Epidermal melanocyte (primary cell): ENCODE results near the gene TAS2R41.
"Not testable (repeated sequence)": the region's sequence is repeated elsewhere in the genome, so short reads cannot be mapped to it uniquely, and the experiment has no call there.

Source experiments
- DNase-seq: peaks from one replicate; pipeline ENCODE4 v3.0.0; 2011; ENCODE audit warnings: low spot score; ENCODE audit not compliant: insufficient read length

Gene TAS2R41

DNA sequence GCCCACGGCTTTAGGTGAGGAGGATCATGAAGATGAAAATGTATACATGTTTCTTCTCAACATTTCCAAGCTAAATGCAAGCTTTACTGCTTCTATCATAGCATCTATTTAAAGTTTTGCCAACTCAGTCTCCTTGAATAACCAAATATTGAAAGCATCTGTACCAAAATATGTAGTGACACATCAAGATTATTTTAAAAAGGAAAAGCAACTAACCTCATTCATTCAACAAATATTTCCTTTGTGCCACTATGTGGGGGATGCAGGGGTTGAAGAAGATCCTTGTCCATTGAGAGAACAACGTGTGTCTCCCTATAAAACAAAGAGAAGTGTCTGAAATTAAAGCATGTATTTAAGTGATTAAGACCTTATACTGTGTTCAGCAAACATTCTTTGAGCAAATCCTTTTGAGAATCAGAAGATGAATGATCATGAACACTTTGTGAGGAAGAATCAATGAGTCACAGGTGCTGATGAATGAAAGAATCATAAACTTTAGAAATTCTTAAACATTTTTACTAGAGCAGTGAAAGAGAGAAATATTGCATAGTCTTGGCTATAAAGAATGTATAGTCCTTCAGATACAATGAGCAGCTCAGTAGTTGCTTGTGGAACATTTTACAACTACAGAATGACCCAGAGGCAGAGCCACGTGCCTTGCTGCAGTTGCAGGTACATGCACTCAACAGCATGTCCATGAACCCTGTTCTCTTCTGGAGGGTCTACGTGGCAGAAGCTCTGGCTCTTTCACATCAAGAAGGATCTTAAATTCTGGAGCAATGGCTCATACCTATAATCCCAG, 20.5 kb upstream of the TAS2R41 start:
- no peak for DNase-seq

DNA sequence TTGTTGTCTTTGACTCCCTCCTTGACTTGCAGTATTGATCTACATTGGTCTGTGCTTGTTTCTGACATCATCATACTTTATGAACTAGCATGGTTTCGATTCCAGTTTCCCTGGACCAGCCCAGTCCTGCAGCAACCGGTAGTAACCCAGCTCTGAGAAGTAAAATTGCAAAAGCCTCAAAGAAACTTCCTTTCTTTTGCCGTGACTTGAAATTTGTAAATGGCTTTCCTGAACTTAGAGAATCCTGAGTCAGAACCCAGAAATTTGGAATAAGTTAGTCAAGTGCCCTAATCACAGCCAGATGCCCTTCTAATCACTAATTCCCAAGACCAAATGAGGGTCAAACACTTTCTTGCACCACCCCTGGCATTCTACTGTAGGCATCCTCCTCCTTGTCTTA, 19.4 kb upstream of the TAS2R41 start:
- DNase-seq, result no peak

DNA sequence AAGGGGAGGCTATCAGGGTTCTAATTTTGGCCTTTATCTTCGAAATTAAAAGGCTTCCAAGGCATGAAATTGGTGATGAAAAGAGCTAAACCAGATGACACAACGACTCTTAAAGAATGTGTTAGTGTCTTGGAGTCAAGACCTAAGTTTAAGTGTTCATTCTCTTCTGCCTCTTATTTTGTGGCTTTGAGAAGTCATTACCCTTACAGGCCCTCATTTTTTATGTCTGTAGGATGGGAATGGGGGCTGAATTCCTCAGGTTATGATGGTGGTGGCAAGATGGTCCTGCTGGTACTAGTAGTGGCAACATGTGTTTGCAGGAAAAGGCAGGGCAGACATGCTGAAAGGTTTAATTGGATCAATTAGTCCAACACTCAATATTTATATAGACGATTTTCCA, 19.0 kb upstream of the TAS2R41 start:
- DNase-seq, result no peak

DNA sequence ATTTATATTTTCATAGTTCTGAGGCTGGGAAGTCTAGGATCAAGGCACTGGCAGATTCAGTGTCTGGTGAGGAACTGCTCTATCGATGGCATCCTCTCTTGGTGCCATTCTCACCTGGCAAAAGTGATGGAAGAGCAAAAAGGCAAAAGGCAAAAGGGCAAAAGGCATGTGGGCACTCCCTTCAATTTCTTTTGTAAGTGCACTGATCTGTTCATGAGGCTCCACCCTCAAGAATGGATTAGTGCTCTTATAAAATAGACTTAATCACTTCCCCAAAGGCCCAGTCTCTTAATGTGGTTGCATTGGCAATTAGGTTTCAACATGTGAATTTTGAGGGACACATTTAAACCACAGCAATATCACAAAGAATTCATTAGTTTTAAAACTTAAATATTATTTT, 18.3 kb upstream of the TAS2R41 start:
- no peak for DNase-seq

DNA sequence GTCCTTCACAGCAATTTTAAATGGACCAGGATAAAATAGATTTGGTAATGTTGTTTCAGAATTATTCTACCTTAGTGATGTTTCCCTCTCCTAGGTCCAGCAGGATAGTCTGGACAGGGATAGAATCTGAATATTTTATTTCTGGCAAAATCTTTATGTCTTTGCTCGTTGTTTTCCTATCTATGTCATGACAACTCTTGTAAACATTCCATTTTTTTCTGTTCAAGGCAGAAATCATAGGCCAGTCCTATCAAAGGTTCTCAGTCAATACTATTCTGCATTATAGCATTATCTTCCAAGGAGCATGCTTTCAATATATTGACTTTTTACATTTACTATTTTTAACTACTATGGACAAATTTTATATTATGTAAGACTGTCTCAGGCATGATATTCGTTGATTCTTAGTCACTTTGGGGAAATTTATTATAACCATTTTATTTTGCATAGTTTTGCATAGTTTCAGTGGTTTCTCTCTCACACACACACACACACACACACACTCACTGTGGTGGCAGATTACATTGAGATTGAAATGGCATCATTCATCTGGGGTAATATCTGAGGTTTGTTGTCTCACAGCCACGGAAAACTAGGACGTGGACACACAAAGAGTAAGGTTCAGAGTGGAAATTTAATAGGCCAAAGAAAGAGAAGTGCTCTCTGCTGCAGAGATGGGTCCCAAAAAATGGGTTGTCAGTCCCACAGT, 17.2 kb upstream of the TAS2R41 start:
- no peak for DNase-seq

DNA sequence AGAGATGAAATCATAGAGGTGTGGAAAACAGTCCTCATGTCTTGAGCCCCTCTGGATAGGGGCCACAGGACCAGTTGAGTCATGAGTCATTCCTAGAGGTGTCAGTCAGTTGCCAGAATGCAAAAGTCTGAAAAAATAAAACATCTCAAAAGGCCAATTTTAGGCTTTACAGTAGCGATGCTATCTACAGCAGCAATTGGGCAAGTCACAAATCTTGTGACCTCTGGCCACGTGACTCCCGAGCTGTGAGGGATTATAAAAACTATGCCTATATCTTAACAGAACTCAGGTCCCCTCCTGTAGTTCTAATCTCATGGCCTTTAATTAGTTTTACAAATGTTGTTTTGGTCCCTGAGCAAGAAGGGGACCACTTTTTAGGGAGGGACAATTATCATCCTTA, 15.6 kb upstream of the TAS2R41 start:
- DNase-seq, result no peak

DNA sequence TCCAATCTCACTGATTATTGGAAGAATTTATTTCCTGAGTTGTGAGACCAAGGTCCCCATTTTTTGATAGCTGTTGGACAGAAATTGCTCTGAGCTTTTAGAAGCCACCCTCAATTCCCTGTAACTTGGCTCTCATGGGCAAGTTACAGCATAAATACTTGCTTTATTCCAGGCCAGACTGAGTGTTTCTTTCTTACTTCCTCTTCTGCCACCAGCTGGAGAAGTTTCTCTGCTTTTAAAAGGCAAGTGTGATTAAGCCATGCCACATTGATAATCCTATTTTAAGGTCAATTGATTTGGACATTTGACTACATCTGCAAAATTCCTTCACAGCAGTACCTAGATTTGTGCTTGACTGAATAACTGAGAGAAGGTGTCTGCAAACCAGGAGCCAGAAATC, 14.1 kb upstream of the TAS2R41 start:
- DNase-seq, result no peak

DNA sequence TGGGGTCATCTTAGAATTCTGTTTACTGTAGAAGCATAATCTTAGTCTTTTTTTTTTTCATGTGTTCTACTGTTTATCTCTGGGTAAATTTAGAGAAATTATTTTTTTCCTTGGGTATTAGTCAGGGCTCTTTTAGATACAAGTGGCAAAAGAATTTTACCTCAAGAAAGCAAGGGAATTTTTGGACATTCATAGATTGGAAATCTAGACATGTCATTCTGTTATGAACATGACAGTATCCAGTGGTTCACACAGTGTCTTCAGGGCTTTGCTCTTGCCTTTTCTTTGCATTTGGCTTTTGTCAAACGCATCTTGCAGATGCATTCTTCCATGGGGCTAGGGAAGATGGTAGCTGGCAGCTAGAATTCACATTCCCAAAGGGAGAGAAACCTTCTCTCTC, 13.7 kb upstream of the TAS2R41 start:
- DNase-seq, result no peak

DNA sequence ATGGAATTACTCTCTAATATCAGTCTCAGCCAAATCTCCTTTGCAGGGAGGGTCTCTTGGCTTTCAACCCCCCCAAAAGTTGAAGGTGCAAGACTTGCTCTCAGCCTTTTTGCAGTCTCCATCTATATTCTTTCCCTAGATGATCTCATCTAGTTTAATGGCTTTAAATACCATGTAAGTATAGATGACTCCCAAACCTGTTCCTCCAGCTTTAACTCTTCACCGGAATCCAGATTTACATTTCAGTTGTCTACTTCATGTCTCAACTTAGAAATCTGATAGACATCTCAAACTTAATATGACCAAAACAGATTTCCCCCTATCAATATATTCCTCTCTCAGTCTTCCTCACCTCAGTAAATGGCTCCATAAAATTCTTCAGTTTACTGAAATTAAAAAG, 9.9 kb upstream of the TAS2R41 start:
- no peak for DNase-seq

DNA sequence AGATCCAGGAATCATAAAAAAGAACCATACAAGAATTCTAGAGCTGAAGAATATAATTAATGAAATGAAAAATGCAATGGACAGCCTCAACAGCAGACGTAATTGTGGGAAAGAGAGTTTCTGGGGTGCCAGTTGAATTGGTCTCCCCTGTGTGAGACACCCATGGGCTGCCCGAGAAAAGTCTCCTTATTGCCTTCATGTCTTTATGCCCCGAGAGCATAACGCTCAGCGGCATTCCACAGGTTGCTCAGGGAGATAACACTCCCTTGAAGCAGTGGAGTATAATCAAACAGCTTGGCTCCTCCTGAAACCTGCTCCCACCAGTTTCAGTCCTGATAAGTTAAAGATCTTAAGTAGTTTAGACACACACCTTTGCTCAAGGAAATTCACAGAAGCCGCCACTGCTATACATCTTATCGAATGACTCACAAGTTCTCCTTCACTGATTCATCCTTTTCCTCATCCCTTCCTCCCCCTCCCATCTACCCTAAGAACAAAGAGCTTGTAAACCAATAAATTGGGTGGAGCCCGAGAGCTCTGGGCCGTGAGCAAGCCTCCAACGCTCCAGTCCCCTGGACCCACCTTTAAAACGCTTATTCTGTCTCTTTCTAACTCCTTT, 5.5 kb upstream of the TAS2R41 start:
- not testable (repeated sequence) for DNase-seq

DNA sequence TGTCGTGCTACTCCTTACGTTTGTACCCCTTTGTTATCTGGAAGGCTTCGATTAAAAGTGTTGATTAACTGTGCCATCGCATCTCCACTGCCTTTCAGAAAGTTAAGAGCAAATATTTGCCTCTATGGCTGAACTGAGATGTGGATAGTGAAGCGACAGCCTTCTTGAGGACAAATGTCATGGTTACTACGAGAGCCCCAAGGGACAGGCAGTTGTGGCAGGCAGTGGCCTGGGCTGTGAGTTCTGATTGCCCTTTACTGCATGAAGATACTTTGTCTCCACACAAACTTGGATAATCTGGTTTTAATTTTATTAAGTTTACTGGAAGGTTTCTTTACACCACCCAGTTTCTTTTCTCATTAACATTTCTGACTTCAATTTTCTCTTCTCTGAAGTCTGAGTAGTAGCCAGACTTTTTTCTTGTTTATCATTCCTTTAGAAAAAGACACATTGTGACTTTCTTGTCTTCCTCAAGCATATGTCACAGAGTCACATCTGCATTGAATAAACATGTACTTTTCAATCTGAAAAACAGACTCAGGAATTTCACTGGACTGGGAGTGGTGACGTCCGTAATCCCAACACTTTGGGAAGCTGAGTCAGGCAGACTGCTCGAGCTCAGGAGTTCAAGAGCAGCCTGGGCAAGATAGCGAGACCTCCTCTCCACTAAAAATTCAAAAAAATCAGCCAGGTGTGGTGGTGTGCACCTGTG, 1.5 kb downstream of the TAS2R41 start:
- DNase-seq, result no peak

DNA sequence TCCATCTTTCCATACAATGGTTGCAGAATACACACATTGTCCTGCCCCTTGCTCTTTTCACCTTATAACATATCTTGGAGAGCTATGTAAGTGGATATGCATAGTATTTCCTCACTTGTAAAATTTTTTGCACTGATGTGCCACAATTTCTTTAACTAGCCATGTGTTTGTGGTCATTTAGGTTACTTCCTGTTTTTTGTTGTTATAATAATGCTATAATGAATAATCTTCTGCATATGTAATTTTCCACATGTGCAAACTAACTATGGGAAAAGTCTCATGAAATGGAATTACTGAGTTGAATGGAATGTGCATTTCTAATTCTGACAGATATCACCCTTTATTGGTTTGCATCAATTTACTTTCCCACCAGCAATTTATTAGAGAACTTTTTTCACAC, 2.8 kb downstream of the TAS2R41 start:
- no peak for DNase-seq

DNA sequence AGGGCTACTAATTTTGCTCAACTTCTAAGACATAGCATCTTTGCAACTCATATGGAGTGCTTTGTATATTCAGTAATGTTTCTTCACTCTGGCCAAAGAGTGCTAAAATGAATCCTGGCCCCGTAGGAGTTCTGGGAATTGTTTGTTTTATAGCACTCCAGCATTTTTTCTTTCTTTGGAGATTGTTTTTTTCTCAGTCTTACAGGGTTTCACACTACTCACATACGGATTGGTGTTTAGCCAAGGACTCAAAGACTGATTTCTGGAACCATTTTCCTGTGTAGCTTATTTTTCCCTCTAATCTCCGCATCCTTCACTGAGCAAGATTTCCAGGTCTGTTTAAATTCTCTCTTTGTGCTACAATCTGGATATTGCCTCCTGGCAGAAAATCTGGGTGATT, 6.4 kb downstream of the TAS2R41 start:
- no peak for DNase-seq

DNA sequence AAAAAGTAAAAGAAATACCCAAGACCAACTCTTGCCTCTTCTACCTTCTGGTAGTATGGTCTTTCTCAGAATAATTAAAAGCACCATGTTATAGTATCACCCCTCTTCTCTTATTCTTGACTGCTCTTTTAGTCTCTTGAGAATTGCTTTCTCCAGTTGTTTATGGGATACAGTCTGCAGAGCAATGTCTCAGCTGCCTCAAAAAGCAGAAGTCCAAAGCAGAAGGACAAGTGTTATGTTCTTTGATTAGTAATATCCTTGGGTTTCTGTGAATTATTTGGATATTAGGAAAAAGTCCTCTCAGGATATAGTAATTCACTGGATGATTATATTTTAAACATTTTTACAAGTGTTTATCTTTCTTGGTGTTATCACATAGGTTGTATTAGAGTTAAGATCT, 7.4 kb downstream of the TAS2R41 start:
- no peak for DNase-seq

DNA sequence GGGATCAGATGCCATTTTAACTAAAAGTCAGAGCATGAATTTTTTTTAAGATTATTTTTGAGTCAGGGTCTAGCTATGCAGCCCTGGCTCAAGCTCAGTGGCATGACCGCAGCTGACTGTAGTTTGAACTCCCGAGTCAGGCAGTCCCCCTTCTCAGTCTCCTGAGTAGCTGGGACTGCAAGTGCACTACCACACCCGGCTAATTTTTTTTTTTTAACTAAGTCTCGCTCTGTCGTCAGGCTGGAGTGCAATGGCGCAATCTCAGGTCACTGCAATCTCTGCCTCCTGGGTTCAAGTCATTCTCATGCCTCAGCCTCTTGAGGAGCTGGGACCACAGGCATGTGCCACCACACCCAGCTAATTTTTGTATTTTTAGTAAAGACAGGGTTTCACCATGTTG, 7.8 kb downstream of the TAS2R41 start:
- no peak for DNase-seq

DNA sequence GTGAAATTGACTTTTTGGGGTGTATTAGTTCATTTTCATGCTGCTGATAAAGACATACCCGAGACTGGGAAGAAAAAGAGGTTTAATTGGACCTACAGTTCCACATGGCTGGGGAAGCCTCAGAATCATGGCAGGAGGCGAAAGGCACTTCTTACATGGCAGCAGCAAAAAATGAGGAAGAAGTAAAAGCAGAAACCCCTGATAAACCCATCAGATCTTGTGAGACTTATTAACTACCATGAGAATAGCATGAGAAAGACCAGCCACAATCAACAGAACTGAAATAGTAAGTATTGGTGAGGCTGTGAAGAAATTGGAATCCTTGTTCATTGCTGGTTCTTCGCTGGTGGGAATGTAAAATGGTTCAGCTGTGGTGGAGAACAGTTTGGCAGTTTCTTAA, 8.6 kb downstream of the TAS2R41 start:
- not testable (repeated sequence) for DNase-seq

DNA sequence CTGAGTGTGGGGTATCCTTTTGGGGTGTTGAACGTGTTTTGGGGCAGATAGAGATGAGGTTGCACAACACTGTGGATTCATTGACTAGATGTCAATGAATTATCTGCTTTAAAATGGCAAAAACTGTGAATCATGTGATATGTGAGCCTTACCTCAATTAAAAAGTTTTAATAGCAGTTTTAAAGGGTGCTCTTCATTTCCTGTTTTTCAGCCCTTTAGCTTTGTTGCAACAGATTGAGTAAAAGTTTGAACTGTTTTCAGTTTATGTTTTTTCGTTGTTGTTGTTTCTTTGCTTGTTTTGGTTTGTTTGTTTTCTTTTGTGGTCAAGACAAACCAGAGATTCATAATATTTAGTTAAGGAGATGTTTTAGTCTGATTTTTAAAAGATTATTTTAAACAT, 9.4 kb downstream of the TAS2R41 start:
- no peak for DNase-seq

DNA sequence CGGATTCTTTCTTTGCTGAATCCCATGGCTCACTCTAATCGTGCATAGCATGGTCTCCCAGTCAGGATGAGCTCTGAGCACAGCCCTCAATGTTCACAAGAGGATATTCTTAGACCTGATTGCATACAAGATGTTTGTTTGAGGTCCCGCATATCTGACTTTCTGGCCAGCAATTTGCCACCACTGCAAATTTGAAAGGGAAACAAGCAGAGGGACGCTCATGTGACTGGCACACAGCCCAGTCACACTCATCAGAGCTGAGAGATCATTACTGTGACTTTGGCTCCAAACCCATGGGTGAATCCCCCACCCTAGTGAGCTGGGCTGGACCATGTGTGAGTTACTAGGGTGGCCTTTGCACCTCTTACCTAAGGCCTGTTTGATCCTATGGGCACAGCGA, 9.9 kb downstream of the TAS2R41 start:
- DNase-seq, result no peak

DNA sequence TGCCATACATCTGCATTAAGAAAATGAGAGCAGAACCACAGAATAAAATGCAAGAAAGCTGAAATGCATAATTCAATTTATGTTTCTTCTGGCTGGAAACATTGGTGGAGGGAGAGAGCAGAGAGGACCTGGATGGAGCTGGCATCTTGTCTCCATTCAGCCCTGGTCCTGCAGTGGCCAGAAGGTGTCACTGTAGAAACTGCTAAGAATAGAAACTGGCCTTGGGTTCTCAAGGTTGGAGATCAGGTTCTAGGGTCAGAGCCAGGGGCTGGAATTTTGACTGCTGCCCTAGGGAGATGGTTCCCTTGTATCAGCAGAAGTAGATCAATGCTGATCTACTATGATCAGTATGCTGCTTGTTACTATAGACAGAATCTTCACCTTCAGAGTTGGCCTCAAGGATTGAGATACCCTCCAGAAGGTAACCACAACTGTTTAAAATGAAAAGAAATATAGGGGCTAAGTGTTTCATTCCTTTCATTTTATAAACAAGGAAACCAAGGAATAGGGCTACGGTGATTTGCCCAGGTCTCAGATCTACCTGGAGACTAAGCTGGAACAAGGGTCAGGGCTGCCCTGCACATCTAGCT, 13.1 kb downstream of the TAS2R41 start:
- DNase-seq, result no peak

DNA sequence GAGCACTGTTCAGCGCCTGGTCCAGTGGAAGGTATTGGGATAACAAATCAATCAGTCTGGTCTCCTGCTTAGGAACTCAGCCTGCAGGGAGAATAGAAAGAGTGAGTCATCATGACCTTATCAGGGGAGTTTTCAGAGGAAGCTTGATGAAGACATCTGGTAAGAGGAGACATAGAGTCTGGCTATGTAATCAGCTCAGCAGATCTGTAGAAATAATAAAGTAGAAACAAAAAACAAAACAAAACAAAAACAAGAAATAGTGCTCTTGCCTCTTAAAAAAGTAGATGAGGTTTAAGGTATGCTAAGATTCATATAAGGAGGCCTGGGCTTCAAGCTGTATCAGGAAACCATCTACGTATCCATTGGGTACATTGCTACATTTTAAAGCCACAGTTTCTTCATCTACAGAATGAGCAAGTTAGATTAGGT, 14.4 kb downstream of the TAS2R41 start:
- no peak for DNase-seq
